WI38 (cell line): ENCODE data around the gene RAB3IL1.

Source experiments
- H3K4me3 ChIP-seq: 2 replicates; pipeline ENCODE4 v1.5.1; 2011; ENCODE audit warnings: low read depth, mild to moderate bottlenecking, control low read depth, low read length
- CTCF ChIP-seq: IDR thresholded peaks from 2 replicates; pipeline ENCODE4 v1.5.1; 2012; ENCODE audit warnings: low read depth, mild to moderate bottlenecking, control low read depth, low read length

Gene RAB3IL1

DNA sequence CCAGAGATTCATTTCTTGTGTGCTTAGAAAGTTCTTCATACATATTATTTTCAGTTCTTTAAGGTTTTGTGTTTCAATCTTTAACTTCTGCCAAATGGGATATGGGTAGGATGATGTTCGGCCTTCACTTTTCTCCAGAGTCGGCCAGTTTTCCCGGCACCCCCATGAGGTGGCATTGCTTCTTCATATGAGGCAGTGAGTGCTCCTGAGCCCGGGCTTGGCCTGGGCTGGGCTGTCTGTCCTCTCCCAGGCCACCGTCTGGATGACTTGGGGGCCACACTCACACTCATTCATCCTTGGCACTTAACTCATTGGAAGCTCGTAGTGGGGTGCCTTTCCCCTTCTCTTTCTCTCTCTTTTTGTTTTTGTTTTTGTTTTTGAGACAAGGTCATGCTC lies 65.5 kb downstream of the RAB3IL1 start:
- no peak for TF ChIP-seq CTCF
- no peak overlapping the region for H3K4me3 ChIP-seq

- no peak for TF ChIP-seq CTCF
- no peak overlapping the region for H3K4me3 ChIP-seq
Measured at GRCh38 chr11:61851113-61851899, 66.1 kb downstream of the RAB3IL1 start.

DNA sequence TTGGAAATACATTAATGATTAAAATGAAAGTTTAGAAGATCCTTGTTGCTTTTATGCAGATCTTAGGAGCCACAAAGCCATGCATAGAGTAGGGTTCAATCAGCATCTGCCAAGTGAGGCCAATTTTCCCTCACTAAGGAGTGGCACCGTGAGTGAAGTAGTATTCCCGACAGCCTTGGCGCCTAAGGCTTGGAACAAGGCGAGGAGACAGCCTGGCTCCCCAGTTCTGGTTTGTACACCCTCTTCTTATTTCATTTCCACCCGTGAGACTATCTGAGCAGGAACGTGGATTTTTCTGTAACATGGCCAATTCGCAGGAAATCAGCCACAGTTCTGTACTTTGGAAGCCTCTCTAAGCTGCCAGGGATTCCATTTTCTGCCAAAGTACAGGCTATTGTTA lies 66.7 kb downstream of the RAB3IL1 start:
- no peak overlapping the region for H3K4me3 ChIP-seq
- TF ChIP-seq CTCF, result no peak

- no peak overlapping the region for H3K4me3 ChIP-seq
- TF ChIP-seq CTCF, result no peak
Measured at GRCh38 chr11:61848631-61849030, 68.7 kb downstream of the RAB3IL1 start.

GRCh38 chr11:61847914-61848581 lies 69.3 kb downstream of the RAB3IL1 start:
- H3K4me3 ChIP-seq, result no peak overlapping the region
- no peak for TF ChIP-seq CTCF
